Endometrium (tissue), 2 donors: Measurements from ENCODE around the gene KIFC3.
"Not testable (repeated sequence)": the region's sequence is repeated elsewhere in the genome, so short reads cannot be mapped to it uniquely, and the experiment has no call there.

Experiments used
- FAIRE-seq: peaks from 2 replicates; lab custom pipeline; 2012; peaks lifted over from hg19 to GRCh38; lab: Jason Lieb, UNC
- donor health status: control.
- donor health status: control.

KIFC3 gene

GRCh38 chr16:57722651-57723050, 79.6 kb downstream of the KIFC3 start:
- no peak for FAIRE-seq

GRCh38 chr16:57722210-57722499, 80.1 kb downstream of the KIFC3 start:
- FAIRE-seq = no peak

GRCh38 chr16:57721356-57722209, 80.7 kb downstream of the KIFC3 start:
- no peak for FAIRE-seq

GRCh38 chr16:57720142-57720575, 82.1 kb downstream of the KIFC3 start:
- FAIRE-seq = no peak

DNA sequence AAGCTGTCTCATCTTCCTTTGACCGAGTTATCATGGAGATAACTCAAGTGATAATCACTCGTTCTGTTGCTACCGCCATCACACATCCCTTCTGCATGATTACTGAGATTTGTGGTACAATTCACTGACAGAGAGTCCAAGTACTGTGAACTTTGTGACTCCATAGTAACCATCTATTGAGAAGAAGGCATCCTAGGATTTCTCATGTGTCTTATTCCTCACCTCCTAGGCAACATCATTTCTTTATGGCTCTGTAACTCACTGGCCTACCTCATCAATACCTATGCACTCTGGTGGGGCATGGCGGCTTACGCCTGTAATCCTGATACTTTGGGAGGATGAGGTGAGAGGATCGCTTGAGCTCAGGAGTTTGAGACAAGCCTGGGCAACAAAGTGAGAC, 88.2 kb downstream of the KIFC3 start:
- no peak for FAIRE-seq

GRCh38 chr16:57713596-57713995, 88.7 kb downstream of the KIFC3 start:
- no peak for FAIRE-seq

- FAIRE-seq = not testable (repeated sequence)
Measured at GRCh38 chr16:57712569-57712968, 89.7 kb downstream of the KIFC3 start.

- FAIRE-seq = no peak
Measured at GRCh38 chr16:57711993-57712392, 90.3 kb downstream of the KIFC3 start.

- no peak for FAIRE-seq
Measured at GRCh38 chr16:57711346-57711745, 90.9 kb downstream of the KIFC3 start.

GRCh38 chr16:57709663-57710062, 92.6 kb downstream of the KIFC3 start:
- no peak for FAIRE-seq
